Heart left ventricle (tissue), 16 donors: ENCODE measurements around the gene ARHGEF28. TPM values are rescaled to one million over a fixed set of nuclear protein-coding genes. Genes with fewer than 3 reads are reported as not detected.

Experiments used
- ATAC-seq, 4 donors: fragments of 200-7000 bp; cut with Tn5 transposase; one replicate each; pipeline ENCODE4 v1.9.1; 2020 to 2022; ENCODE audit warnings: moderate library complexity in 4 of 4, mild to moderate bottlenecking in 3 of 4, moderate number of reproducible peaks in 1 of 4
- DNase-seq, 5 donors: peaks; one replicate each; pipeline ENCODE4 v3.0.0-alpha.2; 2020
- H3K27ac ChIP-seq, 12 donors: fragments of 200-600 bp; sonication (generic) in 4 of 12; one replicate each; pipeline versions ENCODE4 v1.5.0 to v1.8.0; 2016 to 2022; ENCODE audit warnings: mild to moderate bottlenecking in 2 of 12
- H3K27me3 ChIP-seq, 9 donors: fragments of 200-600 bp; sonication (generic) in 2 of 9; one replicate each; pipeline versions ENCODE4 v1.5.1 to v1.8.0; 2016 to 2022; ENCODE audit warnings: mild to moderate bottlenecking in 3 of 9
- H3K36me3 ChIP-seq, 9 donors: fragments of 200-600 bp; sonication (generic) in 2 of 9; one replicate each; pipeline versions ENCODE4 v1.5.0 to v1.8.0; 2018 to 2022; ENCODE audit warnings: mild to moderate bottlenecking in 2 of 9
- H3K4me1 ChIP-seq, 12 donors: fragments of 200-600 bp; sonication (generic) in 4 of 12; one replicate each; pipeline versions ENCODE4 v1.5.0 to v1.8.0; 2016 to 2022; ENCODE audit warnings: mild to moderate bottlenecking in 3 of 12
- H3K4me3 ChIP-seq, 12 donors: fragments of 200-600 bp; sonication (generic) in 4 of 12; one replicate each; pipeline versions ENCODE4 v1.5.0 to v1.8.0; 2017 to 2022; ENCODE audit warnings: mild to moderate bottlenecking in 9 of 12, moderate library complexity in 4 of 12
- H3K9me3 ChIP-seq, 12 donors: fragments of 200-600 bp; sonication (generic) in 4 of 12; one replicate each; pipeline versions ENCODE4 v1.5.0 to v1.8.0; 2016 to 2022; ENCODE audit warnings: mild to moderate bottlenecking in 1 of 12
- POLR2A ChIP-seq, 2 donors: fragments of 450-650 bp; IDR thresholded peaks; one replicate each; pipeline ENCODE4 v1.6.1; 2017; ENCODE audit warnings: antibody characterized with exemption in 2 of 2, mild to moderate bottlenecking in 2 of 2, moderate library complexity in 2 of 2
- WGBS, 4 donors: extraction: QIAGEN DNeasy Blood & Tissue Kit in 2 of 4; methylation state at CpG; one replicate each; pipeline versions ENCODE4 v1.1.5 to v1.1.7; 2013 to 2018; 5-methylcytosine and 5-hydroxymethylcytosine counted together
- intact Hi-C, 10 donors: fragments of 100-400 bp; cut with DNase I; formaldehyde crosslinking; loops; one replicate each; pipeline versions ENCODE4 v1.11.1 to v1.14.2; 2022
- polyA plus RNA-seq, 2 donors: library from polyadenylated mRNA; stranded (reverse); fragments of 200-250 nt; gene quantifications; one replicate each; pipeline ENCODE4 v1.2.3, GENCODE V29; 2013
- total RNA-seq, 9 donors: library from RNA; depleted of rRNA in 2 of 9; stranded (reverse); fragments of >200 nt in 2 of 9; fragmentation: NEBNext Ultra II Directional in 3 of 9; extraction: Animal tissue kit (Norgen Biotek cat#: 25700) in 3 of 9; gene quantifications; one replicate each; pipeline versions ENCODE4 v1.1.0 to v1.2.4, GENCODE V29; 2016 to 2023
- TF ChIP-seq, protein P1 (sequence below), 12 donors: fragments of 200-600 bp; sonication (generic) in 4 of 12; IDR thresholded peaks; one replicate each; pipeline versions ENCODE4 v1.5.0 to v1.8.0; 2018 to 2022; ENCODE audit warnings: antibody characterized with exemption in 12 of 12, mild to moderate bottlenecking in 5 of 12
- donor health status: ischemic (EF 13 %, LVEDD 7.1; RV severe dilation, severe dysfunction).
- donor health status: healthy with polysubstance abuse.
- donor health status: DM: no; HTN: yes; CAD: no.
- donor health status: DM: no; HTN: no; CAD: no.
- donor health status: ischemic (EF 25% LVEDD 6.9; RV normal size, moderate dysfunction).
- donor health status: ischemic (EF 25% LVEDD 5.7; RV mildly dilated, moderate dysfunction).
- donor health status: healthy.
- donor health status: DM: yes; HTN: yes; CAD: no.
- donor health status: ischemic (EF 35%, LVEDD 5.7; RV mildly dilated, moderate dysfunction).
- donor health status: nonischemic (EF 11% LVEDD 7.7; RV severe dilation, severe dysfunction).
- donor health status: DM: yes; HTN: yes; CAD: no.
- donor health status: PGD.
- donor health status: ischemic (EF 29% LVEDD 5.4; RV normal size, mild dysfunction).
- donor health status: nonischemic (EF 23%, LVEDD 6.1; RV moderate dilation, normal function).

Gene ARHGEF28
- total and polyA plus RNA-seq, 11 donors = 0.51 to 7.7 (median 1.7) TPM

DNA sequence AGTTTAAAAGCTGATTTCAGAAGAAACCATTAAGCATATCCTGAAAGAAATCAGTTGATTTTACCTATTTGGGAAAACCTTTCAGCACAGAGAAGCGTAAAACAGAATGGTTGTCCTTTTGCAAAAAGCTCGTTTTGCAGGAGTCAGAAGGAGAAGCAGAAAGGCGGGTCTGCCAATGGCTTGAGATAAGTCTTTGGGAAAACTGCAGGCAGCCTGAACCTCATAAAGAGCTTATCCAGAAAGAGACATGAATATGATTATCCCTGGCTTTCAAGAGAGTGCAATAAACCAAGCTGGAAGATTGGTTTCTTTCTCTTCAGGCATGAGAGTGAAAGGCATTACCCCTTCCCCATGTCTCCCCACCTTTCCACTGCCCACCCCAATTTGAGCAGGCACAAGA lies 353.3 kb downstream of the ARHGEF28 start:
- 85 to 90% (median 88%) methylated on average over 3 of the region's 3 CpGs for WGBS, 4 donors
- no peaks in the 10 kb centered on the region for H3K9me3 ChIP-seq
- H3K4me1 ChIP-seq = peaks cover 0 to 11% (median 0%) of the 10 kb centered on the region in 12 donors
- H3K27ac ChIP-seq = no peak overlapping the region
- intact Hi-C loops = no loop called here
- H3K36me3 ChIP-seq = no peaks in the 10 kb centered on the region
- H3K4me3 ChIP-seq = no peak overlapping the region
- no peak for ATAC-seq
- TF ChIP-seq, protein P1, sequence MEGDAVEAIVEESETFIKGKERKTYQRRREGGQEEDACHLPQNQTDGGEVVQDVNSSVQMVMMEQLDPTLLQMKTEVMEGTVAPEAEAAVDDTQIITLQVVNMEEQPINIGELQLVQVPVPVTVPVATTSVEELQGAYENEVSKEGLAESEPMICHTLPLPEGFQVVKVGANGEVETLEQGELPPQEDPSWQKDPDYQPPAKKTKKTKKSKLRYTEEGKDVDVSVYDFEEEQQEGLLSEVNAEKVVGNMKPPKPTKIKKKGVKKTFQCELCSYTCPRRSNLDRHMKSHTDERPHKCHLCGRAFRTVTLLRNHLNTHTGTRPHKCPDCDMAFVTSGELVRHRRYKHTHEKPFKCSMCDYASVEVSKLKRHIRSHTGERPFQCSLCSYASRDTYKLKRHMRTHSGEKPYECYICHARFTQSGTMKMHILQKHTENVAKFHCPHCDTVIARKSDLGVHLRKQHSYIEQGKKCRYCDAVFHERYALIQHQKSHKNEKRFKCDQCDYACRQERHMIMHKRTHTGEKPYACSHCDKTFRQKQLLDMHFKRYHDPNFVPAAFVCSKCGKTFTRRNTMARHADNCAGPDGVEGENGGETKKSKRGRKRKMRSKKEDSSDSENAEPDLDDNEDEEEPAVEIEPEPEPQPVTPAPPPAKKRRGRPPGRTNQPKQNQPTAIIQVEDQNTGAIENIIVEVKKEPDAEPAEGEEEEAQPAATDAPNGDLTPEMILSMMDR (IDR thresholded peaks at IDR 0.05) = no peak
- no peak for TF ChIP-seq POLR2A (IDR thresholded peaks at IDR 0.05)
- no peaks in the 10 kb centered on the region for H3K27me3 ChIP-seq
- no peak for DNase-seq

GRCh38 chr5:73981704-73982103 lies 355.7 kb downstream of the ARHGEF28 start:
- TF ChIP-seq, protein P1 (IDR thresholded peaks at IDR 0.05) = no peak
- no peak for TF ChIP-seq POLR2A (IDR thresholded peaks at IDR 0.05)
- Histone ChIP-seq H3K36me3 (no peaks in the 10 kb centered on the region), H3K4me1 (no peaks in the 10 kb centered on the region), H3K27me3 (no peaks in the 10 kb centered on the region), H3K4me3 (no peak overlapping the region), H3K27ac (no peak overlapping the region), H3K9me3 (no peaks in the 10 kb centered on the region)
- ATAC-seq = no peak
- 87 to 88% (median 88%) methylated on average over 5 of the region's 5 CpGs for WGBS, 4 donors
- intact Hi-C loops = no loop called here
- DNase-seq = no peak

DNA sequence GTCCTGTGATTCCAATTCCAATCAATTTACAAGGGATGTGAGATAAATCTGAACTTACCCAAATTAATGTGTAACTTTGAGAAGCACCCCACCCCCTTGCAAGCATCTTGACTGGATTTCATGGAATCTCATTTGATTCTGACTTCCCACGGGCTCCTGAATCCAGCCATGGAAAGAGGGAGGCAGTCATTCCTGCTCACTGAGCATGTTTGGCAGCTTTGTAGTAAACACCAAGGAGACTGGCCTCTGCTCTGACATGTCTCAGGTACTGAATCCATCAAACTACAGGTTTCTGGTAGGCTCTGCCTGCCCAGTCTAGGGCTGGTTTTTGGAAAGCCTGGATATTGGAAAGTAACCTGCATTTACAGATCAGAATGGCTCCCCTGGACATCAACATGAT lies 357.6 kb downstream of the ARHGEF28 start:
- intact Hi-C loops = no loop called here
- Histone ChIP-seq H3K27me3 (no peaks in the 10 kb centered on the region), H3K27ac (no peak overlapping the region), H3K9me3 (no peaks in the 10 kb centered on the region), H3K4me1 (no peaks in the 10 kb centered on the region), H3K36me3 (no peaks in the 10 kb centered on the region), H3K4me3 (no peak overlapping the region)
- WGBS, 4 donors = 39 to 67% (median 59%) methylated on average over 1 of the region's 1 CpG
- DNase-seq (no peak), ATAC-seq (no peak)
- no peak for TF ChIP-seq POLR2A (IDR thresholded peaks at IDR 0.05)
- TF ChIP-seq, protein P1 (IDR thresholded peaks at IDR 0.05) = no peak

GRCh38 chr5:73985145-73985544 lies 359.1 kb downstream of the ARHGEF28 start:
- TF ChIP-seq POLR2A (IDR thresholded peaks at IDR 0.05) = no peak
- TF ChIP-seq, protein P1 (IDR thresholded peaks at IDR 0.05) = peak in 4 of 12 donors; percentile 5 to 35 (median 24)
- Histone ChIP-seq H3K27me3 (no peaks in the 10 kb centered on the region), H3K4me1 (no peaks in the 10 kb centered on the region), H3K36me3 (no peaks in the 10 kb centered on the region), H3K4me3 (no peak overlapping the region), H3K27ac (no peak overlapping the region), H3K9me3 (no peaks in the 10 kb centered on the region)
- DNase-seq (no peak), ATAC-seq (peak in 2 of 4 donors; percentile 28 to 66)
- intact Hi-C loops = no loop called here
- whole genome bisulfite sequencing, 4 donors = 16 to 21% (median 17%) methylated on average over 1 of the region's 1 CpG
